ENCODE data around the gene HIRIP3. TPM values are rescaled to one million over a fixed set of nuclear protein-coding genes. Genes with fewer than 3 reads are reported as not detected.

Gene HIRIP3
- total and polyA plus RNA-seq, 2 of the 13 experiments (the other 11 are each of a cell fraction or from before 2014, with no cell fraction given): 12.6 to 17.2 TPM

- TF ChIP-seq, protein P1, sequence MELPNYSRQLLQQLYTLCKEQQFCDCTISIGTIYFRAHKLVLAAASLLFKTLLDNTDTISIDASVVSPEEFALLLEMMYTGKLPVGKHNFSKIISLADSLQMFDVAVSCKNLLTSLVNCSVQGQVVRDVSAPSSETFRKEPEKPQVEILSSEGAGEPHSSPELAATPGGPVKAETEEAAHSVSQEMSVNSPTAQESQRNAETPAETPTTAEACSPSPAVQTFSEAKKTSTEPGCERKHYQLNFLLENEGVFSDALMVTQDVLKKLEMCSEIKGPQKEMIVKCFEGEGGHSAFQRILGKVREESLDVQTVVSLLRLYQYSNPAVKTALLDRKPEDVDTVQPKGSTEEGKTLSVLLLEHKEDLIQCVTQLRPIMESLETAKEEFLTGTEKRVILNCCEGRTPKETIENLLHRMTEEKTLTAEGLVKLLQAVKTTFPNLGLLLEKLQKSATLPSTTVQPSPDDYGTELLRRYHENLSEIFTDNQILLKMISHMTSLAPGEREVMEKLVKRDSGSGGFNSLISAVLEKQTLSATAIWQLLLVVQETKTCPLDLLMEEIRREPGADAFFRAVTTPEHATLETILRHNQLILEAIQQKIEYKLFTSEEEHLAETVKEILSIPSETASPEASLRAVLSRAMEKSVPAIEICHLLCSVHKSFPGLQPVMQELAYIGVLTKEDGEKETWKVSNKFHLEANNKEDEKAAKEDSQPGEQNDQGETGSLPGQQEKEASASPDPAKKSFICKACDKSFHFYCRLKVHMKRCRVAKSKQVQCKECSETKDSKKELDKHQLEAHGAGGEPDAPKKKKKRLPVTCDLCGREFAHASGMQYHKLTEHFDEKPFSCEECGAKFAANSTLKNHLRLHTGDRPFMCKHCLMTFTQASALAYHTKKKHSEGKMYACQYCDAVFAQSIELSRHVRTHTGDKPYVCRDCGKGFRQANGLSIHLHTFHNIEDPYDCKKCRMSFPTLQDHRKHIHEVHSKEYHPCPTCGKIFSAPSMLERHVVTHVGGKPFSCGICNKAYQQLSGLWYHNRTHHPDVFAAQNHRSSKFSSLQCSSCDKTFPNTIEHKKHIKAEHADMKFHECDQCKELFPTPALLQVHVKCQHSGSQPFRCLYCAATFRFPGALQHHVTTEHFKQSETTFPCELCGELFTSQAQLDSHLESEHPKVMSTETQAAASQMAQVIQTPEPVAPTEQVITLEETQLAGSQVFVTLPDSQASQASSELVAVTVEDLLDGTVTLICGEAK (IDR thresholded peaks at IDR 0.05): no peak
- TF ChIP-seq, protein P1 (CRISPR knock-in tag; IDR thresholded peaks at IDR 0.05): no peak
- TF ChIP-seq NCOA2 (CRISPR knock-in tag; IDR thresholded peaks at IDR 0.05) (no peak), ZNF749 (CRISPR knock-in tag; IDR thresholded peaks at IDR 0.05; ENCODE audit: borderline replicate concordance) (no peak), ZNF569 (CRISPR knock-in tag; IDR thresholded peaks at IDR 0.05; ENCODE audit: borderline replicate concordance) (no peak), AKAP8 (CRISPR knock-in tag; IDR thresholded peaks at IDR 0.05) (no peak), TP53 (CRISPR knock-in tag; conservative IDR thresholded peaks at IDR 0.05) (no peak), NR2F6 (IDR thresholded peaks at IDR 0.05) (no peak), NR2F6 (CRISPR knock-in tag; IDR thresholded peaks at IDR 0.05) (peak; percentile 11; the same call in 1 of the 2 replicates), GABPA (IDR thresholded peaks at IDR 0.05; ENCODE audit: low read depth, low read length) (no peak), GABPA (CRISPR knock-in tag; IDR thresholded peaks at IDR 0.05; ENCODE audit: low read depth) (no peak), ZNF83 (CRISPR knock-in tag; IDR thresholded peaks at IDR 0.05; ENCODE audit: borderline replicate concordance) (no peak), BCLAF1 (IDR thresholded peaks at IDR 0.05) (no peak), EED (CRISPR knock-in tag; IDR thresholded peaks at IDR 0.05) (no peak), ZFP1 (CRISPR knock-in tag; IDR thresholded peaks at IDR 0.05) (no peak)
- TF ChIP-seq, protein P2, sequence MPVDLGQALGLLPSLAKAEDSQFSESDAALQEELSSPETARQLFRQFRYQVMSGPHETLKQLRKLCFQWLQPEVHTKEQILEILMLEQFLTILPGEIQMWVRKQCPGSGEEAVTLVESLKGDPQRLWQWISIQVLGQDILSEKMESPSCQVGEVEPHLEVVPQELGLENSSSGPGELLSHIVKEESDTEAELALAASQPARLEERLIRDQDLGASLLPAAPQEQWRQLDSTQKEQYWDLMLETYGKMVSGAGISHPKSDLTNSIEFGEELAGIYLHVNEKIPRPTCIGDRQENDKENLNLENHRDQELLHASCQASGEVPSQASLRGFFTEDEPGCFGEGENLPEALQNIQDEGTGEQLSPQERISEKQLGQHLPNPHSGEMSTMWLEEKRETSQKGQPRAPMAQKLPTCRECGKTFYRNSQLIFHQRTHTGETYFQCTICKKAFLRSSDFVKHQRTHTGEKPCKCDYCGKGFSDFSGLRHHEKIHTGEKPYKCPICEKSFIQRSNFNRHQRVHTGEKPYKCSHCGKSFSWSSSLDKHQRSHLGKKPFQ (CRISPR knock-in tag; IDR thresholded peaks at IDR 0.05; ENCODE audit: insufficient replicate concordance): no peak
- TF ChIP-seq, protein P3, sequence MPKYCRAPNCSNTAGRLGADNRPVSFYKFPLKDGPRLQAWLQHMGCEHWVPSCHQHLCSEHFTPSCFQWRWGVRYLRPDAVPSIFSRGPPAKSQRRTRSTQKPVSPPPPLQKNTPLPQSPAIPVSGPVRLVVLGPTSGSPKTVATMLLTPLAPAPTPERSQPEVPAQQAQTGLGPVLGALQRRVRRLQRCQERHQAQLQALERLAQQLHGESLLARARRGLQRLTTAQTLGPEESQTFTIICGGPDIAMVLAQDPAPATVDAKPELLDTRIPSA (CRISPR knock-in tag; IDR thresholded peaks at IDR 0.05; ENCODE audit: borderline replicate concordance): no peak
These were observed 33.1 kb upstream of the HIRIP3 start (continued) for GRCh38 chr16:30028438-30029076.

All from HepG2 (cell line).